Activated CD8-positive, alpha-beta memory T cell treated with anti-CD3 and anti-CD28 coated beads, Interleukin-2, amount 50 U/mL, for 1 hour (primary cell): ENCODE results near the gene PAK5.

Experiments used
- DNase-seq: peaks from one replicate; pipeline ENCODE4 v3.0.0-alpha.2; 2020; ENCODE audit errors: extremely low read depth

The PAK5 gene

DNA sequence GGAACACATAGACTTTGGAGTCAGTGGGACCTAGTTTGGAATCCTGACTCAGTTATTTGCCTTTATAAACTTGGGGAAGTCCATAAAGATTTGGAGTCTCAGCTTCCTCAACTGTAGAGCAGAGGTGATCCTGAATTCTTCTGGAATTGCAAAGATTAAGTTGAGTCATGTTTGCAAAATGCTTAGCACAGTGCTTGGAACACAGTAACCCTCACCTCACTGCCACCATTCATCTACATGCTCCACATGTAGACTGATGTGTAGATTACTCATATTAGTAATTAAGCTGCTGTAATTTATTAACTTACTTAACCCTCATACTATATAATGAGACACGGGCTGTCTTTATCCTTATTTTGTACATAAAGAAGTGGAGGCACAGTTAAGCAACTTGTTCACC is 263.0 kb downstream of the PAK5 start:
- DNase-seq = no peak

GRCh38 chr20:9574776-9575175 is 264.1 kb downstream of the PAK5 start:
- no peak for DNase-seq

DNA sequence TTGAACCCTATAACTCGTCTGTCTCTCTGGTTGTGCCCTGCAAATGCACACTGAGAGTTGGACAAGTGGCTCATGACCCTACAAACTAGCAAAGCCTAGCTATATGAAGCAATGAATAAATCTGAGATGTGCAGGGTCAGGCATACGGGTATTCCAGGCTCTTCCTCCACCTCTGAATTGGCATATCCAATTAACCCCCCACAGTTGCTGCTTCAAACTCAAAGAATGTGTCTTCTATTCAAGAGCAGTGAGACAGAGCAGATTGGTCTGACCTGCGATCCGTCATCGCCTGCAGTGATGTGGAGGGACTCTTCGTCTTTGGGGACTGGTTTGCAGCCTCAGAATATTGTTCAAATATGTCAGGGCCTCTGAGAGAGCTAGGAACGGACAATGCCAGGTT is 264.7 kb downstream of the PAK5 start:
- no peak for DNase-seq

- no peak for DNase-seq
These were observed 265.3 kb downstream of the PAK5 start for GRCh38 chr20:9573335-9574151.

DNA sequence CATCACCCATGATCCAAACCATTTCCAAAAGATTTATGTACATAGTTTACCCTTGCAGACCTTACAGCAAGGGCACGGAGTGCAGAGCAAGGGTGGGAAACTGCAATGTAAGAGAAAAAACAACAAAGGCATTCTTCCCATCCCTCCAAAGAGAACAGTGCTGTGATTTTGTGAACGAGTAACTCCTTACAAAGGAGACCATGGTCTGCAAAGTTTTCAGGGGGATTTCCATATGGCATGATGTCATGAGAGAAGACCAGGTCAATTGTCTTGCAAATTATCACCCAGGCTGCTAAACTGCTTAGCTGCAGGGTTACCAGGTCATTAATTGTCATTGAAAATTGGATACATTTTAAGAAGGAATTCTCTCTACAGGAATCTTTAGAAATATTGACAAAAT is 266.2 kb downstream of the PAK5 start:
- DNase-seq = no peak

GRCh38 chr20:9571783-9572182 is 267.1 kb downstream of the PAK5 start:
- DNase-seq = no peak

DNA sequence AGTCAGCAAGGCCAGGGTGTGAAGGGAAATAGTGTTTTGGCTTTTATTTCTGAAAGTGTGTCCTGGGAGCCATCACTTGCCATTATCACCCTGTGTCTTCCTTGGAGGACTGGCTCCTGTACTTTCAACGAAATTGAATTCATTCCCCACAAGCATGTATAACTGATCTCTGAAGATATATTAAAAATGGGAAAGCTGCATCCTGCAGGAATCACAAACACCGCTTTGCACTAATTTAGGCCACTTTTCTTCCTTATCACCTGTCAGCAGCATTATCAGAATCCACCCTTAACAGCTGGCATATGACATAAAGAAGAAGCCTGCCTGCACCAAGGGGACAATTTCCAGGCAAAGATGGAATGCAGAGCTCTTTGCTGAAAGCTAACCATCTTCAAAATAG is 268.3 kb downstream of the PAK5 start:
- no peak for DNase-seq

- DNase-seq = no peak
These were observed 271.9 kb downstream of the PAK5 start for GRCh38 chr20:9566977-9567376.

GRCh38 chr20:9565910-9566550 is 272.8 kb downstream of the PAK5 start:
- DNase-seq = no peak

GRCh38 chr20:9557411-9557810 is 281.5 kb downstream of the PAK5 start:
- DNase-seq = no peak

DNA sequence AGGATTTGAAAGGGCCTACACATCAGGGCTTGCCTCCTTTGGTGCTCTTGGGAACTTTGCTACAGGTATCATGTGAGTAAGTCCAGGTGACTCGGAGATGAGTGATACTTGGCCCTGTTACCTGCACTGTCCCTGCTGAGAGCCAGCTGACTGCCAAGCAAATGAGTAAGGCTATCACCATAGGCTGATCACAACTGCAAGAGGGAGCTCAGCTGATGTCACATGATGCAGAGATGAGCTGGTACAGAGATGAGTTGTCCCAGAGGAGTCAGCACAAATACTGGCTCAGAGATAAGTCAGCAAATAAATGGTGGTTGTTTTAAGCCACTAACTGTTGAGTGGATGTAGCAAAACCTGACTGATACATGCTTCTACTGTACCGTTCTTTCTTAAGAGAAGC is 283.1 kb downstream of the PAK5 start:
- DNase-seq = no peak

DNA sequence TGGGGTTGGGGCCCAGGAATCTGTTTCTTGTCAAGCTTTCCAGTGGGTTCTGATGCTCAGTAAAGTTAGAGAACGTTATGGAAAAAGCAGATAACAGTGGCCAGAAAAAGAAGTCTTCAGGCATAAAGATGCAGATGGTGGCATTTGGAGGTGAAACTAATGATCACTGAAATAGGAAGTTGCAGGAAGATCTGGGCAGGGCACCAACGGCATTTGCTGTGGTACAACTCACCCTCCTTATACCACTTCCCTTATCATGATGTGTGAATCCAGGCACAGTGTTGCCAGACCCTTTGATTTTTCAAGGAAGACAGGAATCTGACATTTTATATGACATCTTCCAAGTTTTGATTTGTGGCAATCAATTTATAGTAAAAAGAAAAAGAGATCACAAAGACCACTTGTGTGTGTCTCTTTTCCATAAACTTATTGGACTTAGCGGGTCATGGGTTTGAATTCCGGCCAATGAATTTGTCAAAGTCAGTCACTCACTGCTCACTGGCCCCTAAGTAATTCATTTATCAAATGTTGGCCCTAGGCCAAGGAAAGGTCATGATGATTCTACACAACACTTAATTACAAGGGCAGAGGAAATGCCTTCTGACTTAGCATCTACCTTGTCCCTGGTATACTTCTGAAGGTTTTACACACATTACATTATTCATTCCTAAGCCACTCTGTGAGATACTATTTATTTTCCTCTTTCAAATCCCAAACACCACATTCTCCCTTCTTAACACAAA is 286.9 kb downstream of the PAK5 start:
- no peak for DNase-seq

DNA sequence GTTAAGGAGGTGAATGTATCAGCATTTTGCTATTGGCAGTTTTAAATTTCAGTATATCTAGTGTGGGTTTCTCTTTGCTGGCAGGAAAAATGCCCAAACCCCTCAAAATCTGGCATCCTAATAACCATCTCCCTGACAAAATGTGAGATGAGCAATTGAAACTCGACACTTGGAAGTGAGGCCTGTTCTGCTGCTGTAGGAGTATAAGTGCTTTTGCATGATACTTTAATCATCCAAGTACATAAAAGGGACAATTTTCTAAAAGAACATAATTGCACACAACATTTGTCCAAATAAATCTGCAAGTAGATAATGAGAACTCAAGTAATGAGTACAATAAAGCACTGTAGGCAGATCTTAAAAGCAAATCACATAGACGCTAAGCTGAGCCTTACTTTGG is 288.0 kb downstream of the PAK5 start:
- no peak for DNase-seq

- DNase-seq = no peak
These were observed 288.6 kb downstream of the PAK5 start for GRCh38 chr20:9550283-9550682.

DNA sequence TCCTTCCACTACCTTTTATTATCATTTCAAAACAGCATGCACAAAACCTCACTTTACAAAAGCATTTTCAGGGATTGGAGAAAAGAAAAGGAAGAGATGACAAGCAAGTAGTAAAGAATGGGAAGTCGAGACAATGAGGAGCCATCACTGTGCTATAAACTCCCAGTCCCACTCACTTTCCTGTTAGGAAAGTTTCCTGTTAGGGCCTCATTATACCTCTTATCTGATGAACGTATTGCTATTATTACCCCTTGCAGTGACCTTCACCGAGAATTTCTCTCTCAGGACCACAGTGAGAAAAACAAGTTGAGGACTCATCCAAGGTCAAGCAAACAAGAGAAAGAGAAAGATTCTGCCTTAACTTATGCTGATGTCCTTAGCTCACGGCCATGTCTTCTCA is 295.7 kb downstream of the PAK5 start:
- no peak for DNase-seq

GRCh38 chr20:9535449-9535848 is 303.4 kb downstream of the PAK5 start:
- DNase-seq = no peak

- DNase-seq = no peak
These were observed 304.9 kb downstream of the PAK5 start for GRCh38 chr20:9534025-9534424.

DNA sequence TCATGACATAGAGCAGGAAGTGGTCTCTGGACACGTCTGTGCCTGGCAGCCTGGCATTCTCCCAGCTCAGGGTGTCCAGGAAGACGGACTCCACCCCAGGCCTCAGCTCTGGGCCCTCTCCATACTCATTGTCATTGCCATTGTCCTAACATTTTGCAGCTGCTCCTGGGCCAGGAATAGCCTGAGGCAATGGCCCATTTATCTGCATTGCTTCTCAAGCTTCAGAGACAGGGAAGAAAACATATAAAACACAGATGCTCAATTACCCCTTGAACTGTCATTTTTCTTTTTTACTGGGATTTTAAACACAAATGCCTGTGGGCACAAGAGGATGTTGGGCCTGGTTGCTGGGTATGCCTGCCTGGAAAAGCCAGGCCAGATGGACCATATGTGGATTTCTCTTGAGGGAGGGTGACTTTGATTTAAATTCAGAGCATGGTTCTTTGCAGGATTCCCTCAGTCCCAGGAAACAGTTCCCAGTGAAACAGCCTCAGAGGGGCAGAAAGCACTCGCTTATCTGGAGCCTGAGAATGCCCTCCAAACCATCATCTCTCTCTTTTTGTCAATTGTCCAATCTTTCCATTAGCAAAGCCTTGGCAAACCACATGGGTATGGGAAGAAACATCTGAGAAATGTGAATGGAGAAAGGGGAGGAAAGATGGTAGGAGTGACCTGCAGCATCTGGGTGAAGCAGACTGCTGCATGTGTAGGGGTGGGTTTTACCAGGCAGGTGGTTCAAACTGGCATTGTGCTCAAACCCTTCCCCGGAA is 306.6 kb downstream of the PAK5 start:
- DNase-seq = no peak

DNA sequence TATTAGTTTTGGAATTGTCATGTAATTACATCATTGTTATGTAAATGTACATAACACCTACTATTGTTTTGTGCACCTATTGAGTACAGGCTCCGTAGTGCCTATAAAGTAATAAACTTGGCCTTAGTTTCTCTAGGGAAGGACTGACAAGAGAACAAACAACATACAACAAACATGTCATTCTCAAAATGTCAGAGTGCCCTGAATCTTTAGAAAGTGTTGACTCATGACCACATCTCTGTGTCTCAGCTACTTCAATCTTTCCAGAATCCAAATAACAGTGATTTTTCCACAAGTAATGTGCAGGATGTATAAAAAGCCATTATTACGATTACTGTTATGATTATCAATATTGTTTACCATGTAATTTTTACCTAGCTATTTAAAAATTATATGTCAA is 307.3 kb downstream of the PAK5 start:
- DNase-seq = no peak

DNA sequence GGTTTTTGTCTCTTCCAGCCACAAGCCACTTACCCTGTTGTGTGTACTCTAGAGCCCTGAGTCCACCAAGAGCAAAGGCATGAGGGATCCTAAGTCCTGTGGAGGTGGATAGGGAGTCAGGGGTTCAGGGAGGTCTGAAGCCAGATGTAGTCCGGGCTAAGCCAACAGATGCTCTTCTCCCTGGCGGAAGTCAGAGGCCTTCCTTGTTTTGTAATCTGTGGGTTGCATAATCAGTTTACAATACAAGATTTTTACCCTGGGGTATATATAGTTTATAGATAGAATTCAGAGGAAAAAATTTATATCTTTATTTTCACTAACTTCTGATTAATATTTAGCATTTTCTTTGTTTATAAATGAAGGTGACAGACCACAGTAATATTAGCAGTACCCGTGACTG is 315.2 kb downstream of the PAK5 start:
- DNase-seq = no peak

DNA sequence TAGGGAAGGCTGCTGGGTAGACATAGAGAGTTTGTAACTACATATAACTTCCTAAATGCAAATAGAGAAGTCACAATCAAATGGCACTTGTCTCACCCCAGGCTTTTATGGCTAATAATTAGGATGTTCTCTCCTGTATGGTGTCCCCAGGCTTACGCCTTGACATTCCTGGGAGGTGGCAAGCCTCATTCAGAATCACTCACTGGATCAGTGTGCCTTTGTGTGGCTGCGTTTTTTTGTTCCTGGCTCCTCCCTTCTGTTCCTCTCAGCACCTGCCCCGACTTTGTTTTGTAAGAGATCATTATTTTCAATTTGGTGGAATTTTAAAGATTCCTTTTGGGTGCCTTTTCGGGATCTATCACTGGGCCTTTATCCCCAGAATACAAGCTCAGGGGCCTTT is 318.8 kb downstream of the PAK5 start:
- DNase-seq = no peak

- DNase-seq = no peak
These were observed 320.2 kb downstream of the PAK5 start for GRCh38 chr20:9518576-9519175.
